ENCODE measurements around the gene SVEP1.

Gene SVEP1

DNA sequence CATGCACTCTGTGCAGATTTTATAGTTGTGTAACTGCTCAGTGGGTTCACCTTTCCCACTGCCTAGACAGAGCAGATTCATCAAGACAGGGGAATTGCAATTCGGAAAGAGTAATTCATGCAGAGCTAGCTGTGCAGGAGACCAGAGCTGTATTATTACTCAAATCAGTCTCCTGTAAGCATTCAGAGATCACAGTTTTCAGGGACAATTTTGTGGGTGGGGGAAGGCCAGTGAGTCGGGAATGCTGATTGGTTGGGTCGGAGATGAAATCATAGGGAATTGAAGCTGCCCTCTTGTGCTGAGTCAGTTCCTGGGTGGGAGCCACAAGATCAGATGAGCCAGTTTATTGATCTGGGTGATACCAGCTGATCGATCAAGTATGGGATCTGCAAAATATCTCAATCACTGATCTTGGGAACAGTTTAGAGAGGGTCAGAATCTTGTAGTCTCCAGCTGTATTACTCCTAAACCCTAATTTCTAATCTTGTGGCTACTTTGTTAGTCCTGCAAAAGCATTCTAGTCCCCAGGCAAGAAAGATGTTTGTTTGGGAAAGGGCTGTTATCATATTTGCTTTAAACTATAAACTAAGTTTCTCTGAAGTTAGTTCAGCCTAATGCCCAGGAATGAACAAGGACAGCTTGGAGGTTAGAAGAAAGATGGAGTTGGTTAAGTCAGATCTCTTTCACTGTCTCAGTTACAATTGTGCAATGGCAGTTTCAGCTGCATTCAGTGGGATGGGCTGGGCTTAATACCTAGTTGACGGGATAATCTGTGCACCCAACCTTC is 12.7 kb upstream of the SVEP1 start:
- no peak overlapping the region for H3K27ac ChIP-seq

DNA sequence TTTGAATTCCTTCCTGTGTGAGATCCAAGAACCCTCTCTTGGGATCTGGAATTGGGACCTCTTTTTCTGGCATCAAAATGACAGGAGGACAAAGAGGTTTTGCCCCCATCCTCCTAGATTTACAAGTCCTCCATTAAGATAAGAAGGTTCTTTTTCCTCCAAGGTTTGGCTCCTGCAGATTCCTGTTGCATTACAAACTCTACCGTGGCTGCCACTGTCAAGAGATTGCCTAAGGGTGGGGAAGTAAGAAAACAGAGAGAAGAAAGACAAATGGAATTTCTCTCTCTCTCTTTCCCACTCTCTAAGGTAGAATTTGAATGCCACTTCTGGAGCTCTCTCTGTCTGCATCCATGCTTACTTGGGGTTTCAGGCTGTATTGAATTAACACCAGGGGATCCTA is 12.0 kb upstream of the SVEP1 start:
- TF ChIP-seq ZFX (IDR thresholded peaks at IDR 0.05; ENCODE audit: borderline replicate concordance), result no peak
- TF ChIP-seq, protein P1, sequence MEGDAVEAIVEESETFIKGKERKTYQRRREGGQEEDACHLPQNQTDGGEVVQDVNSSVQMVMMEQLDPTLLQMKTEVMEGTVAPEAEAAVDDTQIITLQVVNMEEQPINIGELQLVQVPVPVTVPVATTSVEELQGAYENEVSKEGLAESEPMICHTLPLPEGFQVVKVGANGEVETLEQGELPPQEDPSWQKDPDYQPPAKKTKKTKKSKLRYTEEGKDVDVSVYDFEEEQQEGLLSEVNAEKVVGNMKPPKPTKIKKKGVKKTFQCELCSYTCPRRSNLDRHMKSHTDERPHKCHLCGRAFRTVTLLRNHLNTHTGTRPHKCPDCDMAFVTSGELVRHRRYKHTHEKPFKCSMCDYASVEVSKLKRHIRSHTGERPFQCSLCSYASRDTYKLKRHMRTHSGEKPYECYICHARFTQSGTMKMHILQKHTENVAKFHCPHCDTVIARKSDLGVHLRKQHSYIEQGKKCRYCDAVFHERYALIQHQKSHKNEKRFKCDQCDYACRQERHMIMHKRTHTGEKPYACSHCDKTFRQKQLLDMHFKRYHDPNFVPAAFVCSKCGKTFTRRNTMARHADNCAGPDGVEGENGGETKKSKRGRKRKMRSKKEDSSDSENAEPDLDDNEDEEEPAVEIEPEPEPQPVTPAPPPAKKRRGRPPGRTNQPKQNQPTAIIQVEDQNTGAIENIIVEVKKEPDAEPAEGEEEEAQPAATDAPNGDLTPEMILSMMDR (IDR thresholded peaks at IDR 0.05), result no peak
- H3K27ac ChIP-seq, result no peak overlapping the region

More for the DNA sequence above, 12.7 kb upstream of the SVEP1 start:
- TF ChIP-seq, protein P1 (IDR thresholded peaks at IDR 0.05), result no peak
- no peak for TF ChIP-seq ZFX (IDR thresholded peaks at IDR 0.05; ENCODE audit: borderline replicate concordance)

GRCh38 chr9:110590816-110591215 is 11.3 kb upstream of the SVEP1 start:
- no peak for TF ChIP-seq ZFX (IDR thresholded peaks at IDR 0.05; ENCODE audit: borderline replicate concordance)
- TF ChIP-seq, protein P1 (IDR thresholded peaks at IDR 0.05), result no peak
- H3K27ac ChIP-seq, result no peak overlapping the region

DNA sequence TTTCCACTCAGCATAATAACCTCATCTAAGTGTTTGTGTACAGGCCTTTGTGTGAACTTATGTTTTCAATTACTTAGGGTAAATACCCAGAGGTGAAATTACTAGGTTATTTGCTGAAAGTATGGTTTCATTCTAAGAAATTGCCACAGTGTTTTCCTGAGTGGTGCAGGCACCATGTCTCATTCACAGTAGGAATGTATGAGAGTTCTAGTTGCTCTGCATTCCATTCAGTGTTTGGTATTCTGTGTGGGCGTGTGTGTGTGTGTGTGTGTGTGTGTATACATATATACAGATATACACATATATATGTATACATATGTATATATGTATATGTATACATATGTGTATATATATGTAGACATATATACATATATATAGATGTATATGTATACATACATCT is 8.8 kb upstream of the SVEP1 start:
- TF ChIP-seq, protein P1 (IDR thresholded peaks at IDR 0.05), result no peak
- TF ChIP-seq ZFX (IDR thresholded peaks at IDR 0.05; ENCODE audit: borderline replicate concordance), result no peak
- H3K27ac ChIP-seq, result no peak overlapping the region

- TF ChIP-seq, protein P1 (IDR thresholded peaks at IDR 0.05), result peak; percentile 16; the same call in 1 of the 2 replicates
- no peak for TF ChIP-seq ZFX (IDR thresholded peaks at IDR 0.05; ENCODE audit: borderline replicate concordance)
- H3K27ac ChIP-seq, result no peak overlapping the region
Observed at GRCh38 chr9:110583237-110583636, 3.7 kb upstream of the SVEP1 start.

DNA sequence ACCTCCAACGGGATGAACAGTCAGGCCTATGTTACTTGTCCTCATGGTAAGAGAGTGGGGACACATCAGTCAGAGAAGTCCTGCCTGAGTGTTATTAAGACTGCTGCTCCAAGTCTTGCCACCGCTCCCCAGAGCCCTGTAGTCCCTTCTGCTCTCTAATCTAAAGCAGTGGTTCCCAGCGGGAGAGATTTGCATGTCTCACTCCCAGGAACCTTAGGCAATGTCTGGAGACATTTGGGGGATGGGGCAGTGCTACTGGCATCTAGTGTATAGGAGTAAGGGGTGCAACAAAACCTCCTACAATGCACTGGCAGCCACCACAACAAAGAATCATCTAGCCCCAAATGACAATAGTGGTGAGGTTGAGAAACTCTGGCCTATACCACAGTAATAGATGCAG is 2.6 kb upstream of the SVEP1 start:
- TF ChIP-seq, protein P1 (IDR thresholded peaks at IDR 0.05), result no peak
- no peak for TF ChIP-seq ZFX (IDR thresholded peaks at IDR 0.05; ENCODE audit: borderline replicate concordance)
- no peak overlapping the region for H3K27ac ChIP-seq

DNA sequence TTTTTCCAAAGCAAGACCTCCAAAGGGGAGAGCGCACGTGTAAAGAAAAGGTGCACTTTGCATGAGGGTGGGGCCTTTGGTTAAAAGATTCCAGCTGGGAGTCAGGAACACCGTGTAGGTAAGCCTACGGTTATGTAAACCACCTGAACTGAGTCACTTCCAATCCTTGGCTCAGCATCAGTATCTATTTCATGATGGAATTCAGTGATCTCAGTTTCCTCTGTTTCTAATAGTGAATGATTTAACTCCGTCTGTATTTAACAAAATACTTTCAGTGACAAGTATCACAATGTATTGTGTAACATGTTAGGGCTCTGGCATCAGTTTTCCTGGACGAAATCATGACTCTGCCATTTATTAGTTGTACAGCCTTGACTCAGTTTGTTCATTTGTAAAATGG is 1.3 kb upstream of the SVEP1 start:
- no peak for TF ChIP-seq ZFX (IDR thresholded peaks at IDR 0.05; ENCODE audit: borderline replicate concordance)
- TF ChIP-seq, protein P1 (IDR thresholded peaks at IDR 0.05), result no peak
- no peak overlapping the region for H3K27ac ChIP-seq

All from 22Rv1 (cell line).